GM12878 (cell line): ENCODE measurements around the gene RAB10.

ENCODE experiments used
- CTCF ChIP-seq, 3 experiments: IDR thresholded peaks in 2 of 3; conservative IDR thresholded peaks in 1 of 3; 2 replicates each; pipeline ENCODE4 v1.5.1; 2011; ENCODE audit warnings: low read depth in 3 of 3, low read length in 3 of 3, mild to moderate bottlenecking in 3 of 3, control low read depth in 2 of 3, moderate library complexity in 2 of 3, inconsistent platforms in 1 of 3, mixed read lengths in 1 of 3; ENCODE audit not compliant: control insufficient read depth in 2 of 3, insufficient read depth in 1 of 3; ENCODE audit errors: extremely low read depth in 1 of 3
- KDM1A ChIP-seq: fragments of 200-600 bp; sonication (generic); IDR thresholded peaks from 2 replicates; pipeline ENCODE4 v1.6.1; 2016; ENCODE audit warnings: borderline replicate concordance
- MYC ChIP-seq: IDR thresholded peaks from 2 replicates; pipeline ENCODE4 v1.6.1; 2011; ENCODE audit warnings: mild to moderate bottlenecking, low read length, moderate library complexity, inconsistent platforms; ENCODE audit not compliant: insufficient read depth, insufficient replicate concordance, insufficient read length, severe bottlenecking
- NFYB ChIP-seq: IDR thresholded peaks from 2 replicates; pipeline ENCODE4 v1.6.1; 2011; ENCODE audit warnings: low read depth, mild to moderate bottlenecking, low read length, improper control_type of control experiment, moderate library complexity; ENCODE audit not compliant: insufficient read depth
- SMAD1 ChIP-seq: fragments of 450-650 bp; IDR thresholded peaks from 2 replicates; pipeline ENCODE4 v1.6.1; 2018; ENCODE audit warnings: mild to moderate bottlenecking, low read depth; ENCODE audit not compliant: partially characterized antibody
- SUPT20H ChIP-seq: IDR thresholded peaks from 2 replicates; pipeline ENCODE4 v1.6.1; 2011; ENCODE audit warnings: low read depth, mild to moderate bottlenecking, low read length, moderate library complexity, borderline replicate concordance; ENCODE audit not compliant: control insufficient read depth

- TF ChIP-seq CTCF (IDR thresholded peaks at IDR 0.05 in 2 of 3, conservative IDR thresholded peaks at IDR 0.05 in 1 of 3; ENCODE audit: control insufficient read depth in 2 of 3, extremely low read depth in 1 of 3, insufficient read depth in 1 of 3, low read depth in 3 of 3, low read length in 3 of 3) = no peak
- no peak for TF ChIP-seq NFYB
- TF ChIP-seq SMAD1 = no peak
- no peak for TF ChIP-seq MYC
- no peak for TF ChIP-seq KDM1A
- no peak for TF ChIP-seq SUPT20H
Observed at GRCh38 chr2:26077291-26077690, 43.4 kb downstream of the RAB10 start.
